Hepatocyte (in vitro differentiated cells): ENCODE data around the gene AQP12B.

Source experiments
- EZH2 ChIP-seq: fragments of 200-600 bp; sonication (generic); IDR thresholded peaks from 2 replicates; pipeline ENCODE4 v1.6.1; 2016; ENCODE audit warnings: antibody characterized with exemption, mild to moderate bottlenecking, borderline replicate concordance
- EZH2phosphoT487 ChIP-seq: fragments of 200-600 bp; sonication (generic); IDR thresholded peaks from one replicate; pipeline ENCODE4 v1.6.1; 2018; ENCODE audit warnings: antibody characterized with exemption, mild to moderate bottlenecking, low read depth, moderate library complexity; ENCODE audit not compliant: unreplicated experiment, severe bottlenecking
- TF ChIP-seq, protein P1 (sequence below): fragments of 200-600 bp; sonication (generic); IDR thresholded peaks from 2 replicates; pipeline ENCODE4 v1.5.1; 2016; ENCODE audit warnings: antibody characterized with exemption, mild to moderate bottlenecking; ENCODE audit not compliant: poor library complexity

- TF ChIP-seq EZH2 (no peak), EZH2phosphoT487 (no peak)
- TF ChIP-seq, protein P1, sequence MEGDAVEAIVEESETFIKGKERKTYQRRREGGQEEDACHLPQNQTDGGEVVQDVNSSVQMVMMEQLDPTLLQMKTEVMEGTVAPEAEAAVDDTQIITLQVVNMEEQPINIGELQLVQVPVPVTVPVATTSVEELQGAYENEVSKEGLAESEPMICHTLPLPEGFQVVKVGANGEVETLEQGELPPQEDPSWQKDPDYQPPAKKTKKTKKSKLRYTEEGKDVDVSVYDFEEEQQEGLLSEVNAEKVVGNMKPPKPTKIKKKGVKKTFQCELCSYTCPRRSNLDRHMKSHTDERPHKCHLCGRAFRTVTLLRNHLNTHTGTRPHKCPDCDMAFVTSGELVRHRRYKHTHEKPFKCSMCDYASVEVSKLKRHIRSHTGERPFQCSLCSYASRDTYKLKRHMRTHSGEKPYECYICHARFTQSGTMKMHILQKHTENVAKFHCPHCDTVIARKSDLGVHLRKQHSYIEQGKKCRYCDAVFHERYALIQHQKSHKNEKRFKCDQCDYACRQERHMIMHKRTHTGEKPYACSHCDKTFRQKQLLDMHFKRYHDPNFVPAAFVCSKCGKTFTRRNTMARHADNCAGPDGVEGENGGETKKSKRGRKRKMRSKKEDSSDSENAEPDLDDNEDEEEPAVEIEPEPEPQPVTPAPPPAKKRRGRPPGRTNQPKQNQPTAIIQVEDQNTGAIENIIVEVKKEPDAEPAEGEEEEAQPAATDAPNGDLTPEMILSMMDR, result no peak
These were observed 25.1 kb upstream of the AQP12B start for GRCh38 chr2:240707821-240708220.
